ENCODE data around the gene SLC25A18.

SLC25A18 gene

GRCh38 chr22:17579535-17579981 is 16.3 kb downstream of the SLC25A18 start:
- no peak overlapping the region for H3K27ac ChIP-seq (ENCODE audit: insufficient read depth in 1 of 2, low read depth in 1 of 2, low read length in 2 of 2, poor library complexity in 1 of 2, severe bottlenecking in 2 of 2)
- 99% methylated on average over 13 of the region's 14 CpGs for WGBS (ENCODE audit: insufficient coverage)

GRCh38 chr22:17580441-17581031 is 17.2 kb downstream of the SLC25A18 start:
- Histone ChIP-seq H3K27ac (ENCODE audit: insufficient read depth in 1 of 2, low read depth in 1 of 2, low read length in 2 of 2, poor library complexity in 1 of 2, severe bottlenecking in 2 of 2) (no peak overlapping the region), H3K4me1 (ENCODE audit: control extremely low read depth in 1 of 4, control insufficient read depth in 4 of 4, insufficient read depth in 4 of 4, low read length in 3 of 4) (no peaks in the 10 kb centered on the region), H3K4me3 (ENCODE audit: control insufficient read depth in 1 of 7, extremely low read depth in 1 of 7, insufficient read depth in 4 of 7, low read depth in 2 of 7, low read length in 6 of 7) (no peak overlapping the region), H3K36me3 (ENCODE audit: control insufficient read depth in 4 of 4, insufficient read depth in 4 of 4, low read length in 3 of 4) (no peaks in the 10 kb centered on the region), H3K9me3 (ENCODE audit: control extremely low read depth in 1 of 5, control insufficient read depth in 4 of 5, insufficient read depth in 2 of 5, low read depth in 1 of 5, low read length in 4 of 5) (no peaks in the 10 kb centered on the region), H3K27me3 (replicated peaks in 2 of 5; ENCODE audit: control insufficient read depth in 4 of 5, insufficient read depth in 5 of 5, low read length in 4 of 5) (peaks cover 0 to 2% (median 0%) of the 10 kb centered on the region in 5 experiments)
- WGBS (ENCODE audit: insufficient coverage), result 88% methylated on average over 9 of the region's 15 CpGs
- ChIA-PET POLR2A (interaction anchor here (0.6 kb wide), 1 partner anchor 8 kb away, joined by 5 read pairs; no protein-coding TSS in a partner anchor), CTCF (interaction anchor here (2.4 kb wide), 1 partner anchor 10 kb away, joined by 9 read pairs; no protein-coding TSS in a partner anchor)
- no peak for DNase-seq

More at GRCh38 chr22:17579535-17579981, 16.3 kb downstream of the SLC25A18 start:
- no peak overlapping the region for H3K4me3 ChIP-seq (ENCODE audit: control insufficient read depth in 1 of 7, extremely low read depth in 1 of 7, insufficient read depth in 4 of 7, low read depth in 2 of 7, low read length in 6 of 7)
- CTCF ChIA-PET, result interaction anchor here (1.6 to 2.4 kb wide), 2 partner anchors 11 to 14 kb away, joined by 4 to 9 read pairs; no protein-coding TSS in a partner anchor
- H3K36me3 ChIP-seq (ENCODE audit: control insufficient read depth in 4 of 4, insufficient read depth in 4 of 4, low read length in 3 of 4), result no peaks in the 10 kb centered on the region
- peaks cover 0 to 2% (median 0%) of the 10 kb centered on the region in 5 experiments for H3K27me3 ChIP-seq (replicated peaks in 2 of 5; ENCODE audit: control insufficient read depth in 4 of 5, insufficient read depth in 5 of 5, low read length in 4 of 5)
- no peak for DNase-seq
- POLR2A ChIA-PET, result no interaction called here
- H3K4me1 ChIP-seq (ENCODE audit: control extremely low read depth in 1 of 4, control insufficient read depth in 4 of 4, insufficient read depth in 4 of 4, low read length in 3 of 4), result no peaks in the 10 kb centered on the region
- no peaks in the 10 kb centered on the region for H3K9me3 ChIP-seq (ENCODE audit: control extremely low read depth in 1 of 5, control insufficient read depth in 4 of 5, insufficient read depth in 2 of 5, low read depth in 1 of 5, low read length in 4 of 5)

- no peaks in the 10 kb centered on the region for H3K4me1 ChIP-seq (ENCODE audit: control extremely low read depth in 1 of 4, control insufficient read depth in 4 of 4, insufficient read depth in 4 of 4, low read length in 3 of 4)
- 86% methylated on average over 21 of the region's 21 CpGs for WGBS (ENCODE audit: insufficient coverage)
- H3K4me3 ChIP-seq (ENCODE audit: control insufficient read depth in 1 of 7, extremely low read depth in 1 of 7, insufficient read depth in 4 of 7, low read depth in 2 of 7, low read length in 6 of 7), result no peak overlapping the region
- CTCF ChIA-PET, result no interaction called here
- H3K27me3 ChIP-seq (replicated peaks in 2 of 5; ENCODE audit: control insufficient read depth in 4 of 5, insufficient read depth in 5 of 5, low read length in 4 of 5), result peaks cover 0 to 2% (median 0%) of the 10 kb centered on the region in 5 experiments
- H3K36me3 ChIP-seq (ENCODE audit: control insufficient read depth in 4 of 4, insufficient read depth in 4 of 4, low read length in 3 of 4), result no peaks in the 10 kb centered on the region
- POLR2A ChIA-PET, result no interaction called here
- H3K9me3 ChIP-seq (ENCODE audit: control extremely low read depth in 1 of 5, control insufficient read depth in 4 of 5, insufficient read depth in 2 of 5, low read depth in 1 of 5, low read length in 4 of 5), result no peaks in the 10 kb centered on the region
- DNase-seq, result no peak
- no peak overlapping the region for H3K27ac ChIP-seq (ENCODE audit: insufficient read depth in 1 of 2, low read depth in 1 of 2, low read length in 2 of 2, poor library complexity in 1 of 2, severe bottlenecking in 2 of 2)
These were observed 17.8 kb downstream of the SLC25A18 start for GRCh38 chr22:17581056-17581455.

GRCh38 chr22:17581631-17582030 is 18.3 kb downstream of the SLC25A18 start:
- H3K9me3 ChIP-seq (ENCODE audit: control extremely low read depth in 1 of 5, control insufficient read depth in 4 of 5, insufficient read depth in 2 of 5, low read depth in 1 of 5, low read length in 4 of 5), result no peaks in the 10 kb centered on the region
- ChIA-PET POLR2A (no interaction called here), CTCF (no interaction called here)
- no peak overlapping the region for H3K27ac ChIP-seq (ENCODE audit: insufficient read depth in 1 of 2, low read depth in 1 of 2, low read length in 2 of 2, poor library complexity in 1 of 2, severe bottlenecking in 2 of 2)
- H3K27me3 ChIP-seq (replicated peaks in 2 of 5; ENCODE audit: control insufficient read depth in 4 of 5, insufficient read depth in 5 of 5, low read length in 4 of 5), result peaks cover 0 to 2% (median 0%) of the 10 kb centered on the region in 5 experiments
- H3K4me3 ChIP-seq (ENCODE audit: control insufficient read depth in 1 of 7, extremely low read depth in 1 of 7, insufficient read depth in 4 of 7, low read depth in 2 of 7, low read length in 6 of 7), result no peak overlapping the region
- H3K36me3 ChIP-seq (ENCODE audit: control insufficient read depth in 4 of 4, insufficient read depth in 4 of 4, low read length in 3 of 4), result no peaks in the 10 kb centered on the region
- no peaks in the 10 kb centered on the region for H3K4me1 ChIP-seq (ENCODE audit: control extremely low read depth in 1 of 4, control insufficient read depth in 4 of 4, insufficient read depth in 4 of 4, low read length in 3 of 4)
- 93% methylated on average over 17 of the region's 17 CpGs for WGBS (ENCODE audit: insufficient coverage)
- DNase-seq, result no peak

GRCh38 chr22:17583151-17583550 is 19.9 kb downstream of the SLC25A18 start:
- ChIA-PET POLR2A (no interaction called here), CTCF (no interaction called here)
- 93% methylated on average over 10 of the region's 10 CpGs for WGBS (ENCODE audit: insufficient coverage)

GRCh38 chr22:17586831-17587440 is 23.6 kb downstream of the SLC25A18 start:
- Histone ChIP-seq H3K27ac (ENCODE audit: insufficient read depth in 1 of 2, low read depth in 1 of 2, low read length in 2 of 2, poor library complexity in 1 of 2, severe bottlenecking in 2 of 2) (no peak overlapping the region), H3K9me3 (ENCODE audit: control extremely low read depth in 1 of 5, control insufficient read depth in 4 of 5, insufficient read depth in 2 of 5, low read depth in 1 of 5, low read length in 4 of 5) (no peaks in the 10 kb centered on the region), H3K4me3 (ENCODE audit: control insufficient read depth in 1 of 7, extremely low read depth in 1 of 7, insufficient read depth in 4 of 7, low read depth in 2 of 7, low read length in 6 of 7) (no peak overlapping the region), H3K36me3 (ENCODE audit: control insufficient read depth in 4 of 4, insufficient read depth in 4 of 4, low read length in 3 of 4) (peaks cover 2 to 21% (median 8%) of the 10 kb centered on the region in 4 experiments), H3K4me1 (ENCODE audit: control extremely low read depth in 1 of 4, control insufficient read depth in 4 of 4, insufficient read depth in 4 of 4, low read length in 3 of 4) (no peaks in the 10 kb centered on the region), H3K27me3 (replicated peaks in 2 of 5; ENCODE audit: control insufficient read depth in 4 of 5, insufficient read depth in 5 of 5, low read length in 4 of 5) (no peaks in the 10 kb centered on the region)
- ChIA-PET CTCF (interaction anchor here (0.7 kb wide), 1 partner anchor 144 kb away, joined by 3 read pairs; no protein-coding TSS in a partner anchor), POLR2A (no interaction called here)
- 97% methylated on average over 14 of the region's 14 CpGs for WGBS (ENCODE audit: insufficient coverage)
- DNase-seq, result no peak

More at GRCh38 chr22:17583151-17583550, 19.9 kb downstream of the SLC25A18 start:
- Histone ChIP-seq H3K4me1 (ENCODE audit: control extremely low read depth in 1 of 4, control insufficient read depth in 4 of 4, insufficient read depth in 4 of 4, low read length in 3 of 4) (no peaks in the 10 kb centered on the region), H3K36me3 (ENCODE audit: control insufficient read depth in 4 of 4, insufficient read depth in 4 of 4, low read length in 3 of 4) (no peaks in the 10 kb centered on the region), H3K9me3 (ENCODE audit: control extremely low read depth in 1 of 5, control insufficient read depth in 4 of 5, insufficient read depth in 2 of 5, low read depth in 1 of 5, low read length in 4 of 5) (no peaks in the 10 kb centered on the region), H3K27me3 (replicated peaks in 2 of 5; ENCODE audit: control insufficient read depth in 4 of 5, insufficient read depth in 5 of 5, low read length in 4 of 5) (peaks cover 0 to 2% (median 0%) of the 10 kb centered on the region in 5 experiments), H3K27ac (ENCODE audit: insufficient read depth in 1 of 2, low read depth in 1 of 2, low read length in 2 of 2, poor library complexity in 1 of 2, severe bottlenecking in 2 of 2) (no peak overlapping the region), H3K4me3 (ENCODE audit: control insufficient read depth in 1 of 7, extremely low read depth in 1 of 7, insufficient read depth in 4 of 7, low read depth in 2 of 7, low read length in 6 of 7) (no peak overlapping the region)
- no peak for DNase-seq

GRCh38 chr22:17587629-17588028 is 24.3 kb downstream of the SLC25A18 start:
- 94% methylated on average over 13 of the region's 14 CpGs for WGBS (ENCODE audit: insufficient coverage)
- H3K27ac ChIP-seq (ENCODE audit: insufficient read depth in 1 of 2, low read depth in 1 of 2, low read length in 2 of 2, poor library complexity in 1 of 2, severe bottlenecking in 2 of 2), result no peak overlapping the region
- H3K9me3 ChIP-seq (ENCODE audit: control extremely low read depth in 1 of 5, control insufficient read depth in 4 of 5, insufficient read depth in 2 of 5, low read depth in 1 of 5, low read length in 4 of 5), result no peaks in the 10 kb centered on the region
- H3K4me3 ChIP-seq (ENCODE audit: control insufficient read depth in 1 of 7, extremely low read depth in 1 of 7, insufficient read depth in 4 of 7, low read depth in 2 of 7, low read length in 6 of 7), result no peak overlapping the region
- no peaks in the 10 kb centered on the region for H3K4me1 ChIP-seq (ENCODE audit: control extremely low read depth in 1 of 4, control insufficient read depth in 4 of 4, insufficient read depth in 4 of 4, low read length in 3 of 4)
- DNase-seq, result no peak
- H3K36me3 ChIP-seq (ENCODE audit: control insufficient read depth in 4 of 4, insufficient read depth in 4 of 4, low read length in 3 of 4), result peaks cover 4 to 27% (median 14%) of the 10 kb centered on the region in 4 experiments
- ChIA-PET POLR2A (no interaction called here), CTCF (interaction anchor here (0.7 kb wide), 1 partner anchor 143 kb away, joined by 3 read pairs; no protein-coding TSS in a partner anchor)
- no peaks in the 10 kb centered on the region for H3K27me3 ChIP-seq (replicated peaks in 2 of 5; ENCODE audit: control insufficient read depth in 4 of 5, insufficient read depth in 5 of 5, low read length in 4 of 5)

Measured in common myeloid progenitor, CD34-positive (primary cell).